Measurements from ENCODE around the gene AACS.
A peak's percentile ranks its signal among the peaks of the same experiment; 100 is the strongest.

Gene AACS

DNA sequence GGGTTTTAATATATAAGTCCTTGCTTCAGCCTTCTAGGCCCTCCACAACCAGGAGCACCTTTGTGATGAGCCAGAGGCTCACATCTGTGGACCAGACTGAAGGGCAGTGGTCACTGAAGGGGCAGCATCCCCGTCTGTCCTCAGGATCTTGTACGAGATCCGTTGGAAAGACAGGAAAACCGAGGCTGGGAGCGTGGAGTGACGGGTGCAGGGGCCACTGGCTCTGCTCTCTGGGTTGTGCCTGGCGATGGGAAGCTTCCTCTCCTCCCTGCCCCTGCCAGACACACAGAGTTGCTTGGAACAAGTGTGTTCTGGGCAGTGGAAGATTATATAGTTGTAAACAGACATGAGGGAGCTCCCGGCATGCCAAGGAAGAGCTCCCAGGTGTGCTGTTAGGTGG is 48.0 kb downstream of the AACS start:
- Mint-ChIP-seq H3K36me3 (ENCODE audit: low read depth) (peaks cover 13% of the 10 kb centered on the region), H3K27me3 (no peaks in the 10 kb centered on the region)

GRCh38 chr12:125113789-125114188 is 48.6 kb downstream of the AACS start:
- Mint-ChIP-seq H3K4me3 (no peak overlapping the region), H3K27ac (no peak overlapping the region), H3K27me3 (no peaks in the 10 kb centered on the region), H3K4me1 (peaks cover 5% of the 10 kb centered on the region), H3K9me3 (no peaks in the 10 kb centered on the region), H3K36me3 (ENCODE audit: low read depth) (peaks cover 13% of the 10 kb centered on the region)
- ATAC-seq (no peak), DNase-seq (no peak)

More for the DNA sequence above, 48.0 kb downstream of the AACS start:
- ATAC-seq (no peak), DNase-seq (no peak)
- Mint-ChIP-seq H3K27ac (no peak overlapping the region), H3K4me3 (no peak overlapping the region), H3K4me1 (peaks cover 5% of the 10 kb centered on the region), H3K9me3 (no peaks in the 10 kb centered on the region)

DNA sequence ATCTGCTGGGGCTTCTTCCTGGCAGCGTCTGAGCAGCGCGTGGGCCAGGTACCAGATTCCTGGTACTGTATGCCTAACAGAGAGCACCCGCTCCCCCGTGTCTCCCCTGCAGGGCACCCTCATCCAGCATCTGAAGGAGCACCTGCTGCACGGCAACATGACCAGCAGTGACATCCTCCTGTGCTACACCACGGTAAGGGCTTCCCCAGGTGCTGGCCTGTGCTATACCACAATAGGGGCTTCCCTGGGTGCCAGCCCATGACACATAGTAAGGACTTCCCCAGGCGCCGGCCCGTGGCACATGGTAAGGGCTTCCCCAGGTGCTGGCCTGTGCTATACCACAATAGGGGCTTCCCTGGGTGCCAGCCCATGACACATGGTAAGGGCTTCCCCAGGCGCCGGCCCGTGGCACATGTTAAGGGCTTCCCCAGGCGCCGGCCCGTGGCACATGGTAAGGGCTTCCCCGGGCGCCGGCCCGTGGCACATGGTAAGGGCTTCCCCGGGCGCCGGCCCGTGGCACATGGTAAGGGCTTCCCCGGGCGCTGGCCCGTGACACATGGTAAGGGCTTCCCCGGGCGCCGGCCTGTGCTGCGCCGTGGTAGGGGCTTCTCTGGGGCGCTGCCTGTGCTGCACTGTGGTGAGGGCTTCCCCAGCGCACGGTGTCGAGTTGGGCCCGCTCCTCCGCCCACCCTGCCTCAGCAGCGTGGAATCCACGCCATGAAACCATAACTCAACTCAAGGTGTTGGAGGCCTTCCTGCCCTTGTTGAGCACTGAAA is 49.3 kb downstream of the AACS start:
- Mint-ChIP-seq H3K27me3 (no peaks in the 10 kb centered on the region), H3K4me3 (no peak overlapping the region), H3K27ac (no peak overlapping the region), H3K9me3 (no peaks in the 10 kb centered on the region), H3K4me1 (peaks cover 5% of the 10 kb centered on the region), H3K36me3 (ENCODE audit: low read depth) (peaks cover 9% of the 10 kb centered on the region)
- peak; percentile 76 for ATAC-seq
- peak; percentile 10 for DNase-seq

DNA sequence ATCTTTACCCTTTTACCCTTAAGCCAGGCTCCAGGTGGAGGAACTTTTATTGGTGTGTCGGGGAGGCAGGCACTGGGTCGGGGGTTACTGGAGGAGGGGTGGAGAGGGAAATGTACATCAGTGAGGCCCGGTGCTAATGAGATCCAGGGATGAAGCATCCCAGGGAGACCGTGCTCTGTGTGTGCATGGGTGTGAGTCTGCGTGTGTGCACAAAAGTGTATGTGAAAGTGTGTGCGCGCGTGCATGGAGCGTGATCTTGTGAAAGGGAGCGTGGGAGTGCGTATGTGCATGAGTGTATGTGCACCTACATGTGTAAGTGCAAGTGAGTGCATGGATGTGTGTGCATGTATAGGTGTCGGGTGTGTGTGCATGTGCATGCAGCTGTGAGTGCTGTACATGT is 55.3 kb downstream of the AACS start:
- Mint-ChIP-seq H3K4me3 (no peak overlapping the region), H3K27ac (no peak overlapping the region), H3K36me3 (ENCODE audit: low read depth) (peaks cover 4% of the 10 kb centered on the region), H3K27me3 (no peaks in the 10 kb centered on the region), H3K4me1 (no peaks in the 10 kb centered on the region), H3K9me3 (no peaks in the 10 kb centered on the region)
- DNase-seq (no peak), ATAC-seq (no peak)

- no peak for DNase-seq
- ATAC-seq, result no peak
- no peaks in the 10 kb centered on the region for H3K4me1 Mint-ChIP-seq
- no peak overlapping the region for H3K27ac Mint-ChIP-seq
- no peaks in the 10 kb centered on the region for H3K27me3 Mint-ChIP-seq
- no peak overlapping the region for H3K4me3 Mint-ChIP-seq
- H3K9me3 Mint-ChIP-seq, result no peaks in the 10 kb centered on the region
- peaks cover 5% of the 10 kb centered on the region for H3K36me3 Mint-ChIP-seq (ENCODE audit: low read depth)
Observed at GRCh38 chr12:125121106-125121505, 55.9 kb downstream of the AACS start.

DNA sequence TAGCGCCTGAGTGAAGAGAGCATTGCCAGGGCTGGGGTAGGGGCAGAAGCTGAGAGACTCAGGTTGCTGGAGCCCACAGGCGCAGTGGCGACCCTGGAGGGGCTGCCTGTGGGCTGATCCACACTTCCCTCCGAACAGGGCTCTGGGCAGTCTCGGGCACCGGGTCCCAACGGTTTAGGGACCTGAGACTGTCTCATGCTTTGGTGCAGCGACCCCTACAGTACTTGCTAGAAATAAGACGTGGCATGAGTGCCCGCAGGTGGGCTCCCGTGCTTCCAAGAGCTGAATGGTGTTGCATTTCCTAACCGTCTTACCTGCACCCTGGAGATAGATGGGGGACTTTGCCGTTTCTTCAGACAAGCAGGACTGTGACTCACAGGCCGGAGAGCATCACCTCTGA is 57.4 kb downstream of the AACS start:
- Mint-ChIP-seq H3K4me3 (no peak overlapping the region), H3K9me3 (no peaks in the 10 kb centered on the region), H3K27me3 (no peaks in the 10 kb centered on the region), H3K4me1 (no peaks in the 10 kb centered on the region), H3K36me3 (ENCODE audit: low read depth) (peaks cover 8% of the 10 kb centered on the region), H3K27ac (no peak overlapping the region)
- ATAC-seq, result no peak
- no peak for DNase-seq

DNA sequence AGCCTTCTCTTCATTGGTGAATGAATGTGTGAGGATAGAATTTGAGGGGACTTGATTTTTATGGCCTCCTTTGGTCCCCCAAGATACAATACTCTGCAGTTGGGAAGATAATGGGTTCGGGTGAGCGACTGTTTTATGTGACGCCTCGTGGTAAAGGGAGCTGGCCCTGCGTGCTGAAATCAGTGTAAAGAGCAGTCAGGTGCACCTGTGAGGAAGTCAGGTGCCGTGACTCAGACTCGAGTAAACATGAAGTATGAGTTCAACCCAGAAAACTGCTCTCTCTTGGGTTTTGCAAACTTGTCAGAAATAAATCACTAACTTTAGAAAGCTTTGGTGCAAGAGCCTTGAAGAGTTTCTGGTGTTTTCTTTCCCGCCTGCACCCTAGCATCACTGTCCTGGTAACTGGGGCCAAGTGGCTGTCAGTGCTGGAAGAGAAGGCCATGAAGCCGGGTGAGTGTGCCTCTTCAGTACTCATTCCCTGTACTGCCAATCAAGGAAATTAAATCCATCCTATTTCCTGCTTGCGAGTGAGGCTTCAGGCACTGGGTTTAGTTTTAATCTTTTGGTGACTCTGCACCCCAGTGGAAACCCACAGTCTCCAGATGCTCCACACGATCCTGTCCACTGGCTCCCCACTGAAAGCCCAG is 59.2 kb downstream of the AACS start:
- ATAC-seq (no peak), DNase-seq (no peak)
- H3K27ac Mint-ChIP-seq, result no peak overlapping the region
- H3K9me3 Mint-ChIP-seq, result no peaks in the 10 kb centered on the region
- no peaks in the 10 kb centered on the region for H3K27me3 Mint-ChIP-seq
- peaks cover 10% of the 10 kb centered on the region for H3K36me3 Mint-ChIP-seq (ENCODE audit: low read depth)
- H3K4me1 Mint-ChIP-seq, result no peaks in the 10 kb centered on the region
- no peak overlapping the region for H3K4me3 Mint-ChIP-seq

DNA sequence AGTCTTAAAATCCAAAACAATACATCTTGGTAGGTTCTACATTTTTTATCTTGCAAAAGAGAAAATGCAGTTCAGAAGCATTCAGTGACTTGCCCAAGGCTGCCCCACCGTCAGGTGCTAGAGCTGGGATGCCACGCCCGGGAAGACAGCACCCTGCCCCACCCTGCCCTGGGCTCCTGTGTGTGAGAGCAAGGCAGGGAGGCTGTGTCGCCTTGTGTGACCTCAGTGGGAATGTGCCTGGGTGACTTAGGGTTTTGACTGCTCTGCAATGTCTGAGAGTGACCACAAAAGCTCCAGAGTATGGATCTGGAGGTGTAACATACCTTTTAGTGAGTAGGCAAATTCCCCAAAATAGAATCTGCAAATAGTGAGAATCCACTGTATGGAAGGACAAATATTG is 60.0 kb downstream of the AACS start:
- ATAC-seq (no peak), DNase-seq (no peak)
- Mint-ChIP-seq H3K36me3 (ENCODE audit: low read depth) (peaks cover 10% of the 10 kb centered on the region), H3K4me3 (no peak overlapping the region), H3K27ac (no peak overlapping the region), H3K9me3 (no peaks in the 10 kb centered on the region), H3K4me1 (no peaks in the 10 kb centered on the region), H3K27me3 (no peaks in the 10 kb centered on the region)

- Mint-ChIP-seq H3K36me3 (ENCODE audit: low read depth) (peaks cover 14% of the 10 kb centered on the region), H3K27ac (no peak overlapping the region)
Observed at GRCh38 chr12:125128439-125129178, 63.4 kb downstream of the AACS start.

GRCh38 chr12:125129179-125129571 is 63.9 kb downstream of the AACS start:
- Mint-ChIP-seq H3K4me1 (no peaks in the 10 kb centered on the region), H3K9me3 (no peaks in the 10 kb centered on the region), H3K36me3 (ENCODE audit: low read depth) (peaks cover 14% of the 10 kb centered on the region)

More at GRCh38 chr12:125128439-125129178, 63.4 kb downstream of the AACS start:
- Mint-ChIP-seq H3K4me1 (no peaks in the 10 kb centered on the region), H3K9me3 (no peaks in the 10 kb centered on the region), H3K4me3 (no peak overlapping the region), H3K27me3 (no peaks in the 10 kb centered on the region)
- no peak for ATAC-seq
- no peak for DNase-seq

DNA sequence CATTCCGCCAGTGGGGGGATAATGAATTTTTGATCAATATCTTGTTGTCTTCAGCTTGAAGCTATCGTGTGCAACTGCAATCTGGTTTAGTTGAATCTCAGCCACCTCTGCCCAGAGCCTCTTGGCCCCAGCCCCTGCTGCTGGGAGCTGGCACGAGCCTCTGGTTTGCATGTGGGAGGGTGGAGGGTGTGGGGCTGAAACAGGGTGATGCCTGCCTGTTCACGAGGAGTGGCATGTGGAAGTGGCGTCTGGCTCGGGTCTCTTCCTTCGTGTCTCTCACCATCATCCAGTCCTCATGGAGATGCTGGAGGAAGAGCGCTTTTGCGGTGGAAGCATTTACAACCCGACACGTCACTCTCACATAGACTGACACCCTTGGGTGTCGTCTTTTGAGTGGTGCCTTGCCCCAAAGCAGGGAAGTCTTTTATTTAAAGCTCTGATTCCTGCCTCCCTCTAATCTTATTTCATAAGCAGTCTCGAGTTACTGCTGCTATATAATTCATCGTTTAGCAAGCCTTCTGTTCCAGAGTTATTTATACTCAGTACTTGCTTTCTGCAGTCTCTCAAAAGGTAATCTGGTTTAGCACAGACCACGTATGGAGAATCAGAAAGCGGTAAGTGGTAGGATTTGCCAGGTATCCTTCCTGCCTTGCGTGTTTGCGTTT is 64.5 kb downstream of the AACS start:
- Mint-ChIP-seq H3K27ac (no peak overlapping the region), H3K27me3 (no peaks in the 10 kb centered on the region), H3K4me3 (no peak overlapping the region), H3K9me3 (no peaks in the 10 kb centered on the region), H3K36me3 (ENCODE audit: low read depth) (peaks cover 12% of the 10 kb centered on the region), H3K4me1 (no peaks in the 10 kb centered on the region)
- DNase-seq (no peak), ATAC-seq (no peak)

More at GRCh38 chr12:125129179-125129571, 63.9 kb downstream of the AACS start:
- no peak overlapping the region for H3K27ac Mint-ChIP-seq
- no peak overlapping the region for H3K4me3 Mint-ChIP-seq
- DNase-seq (no peak), ATAC-seq (no peak)
- no peaks in the 10 kb centered on the region for H3K27me3 Mint-ChIP-seq

DNA sequence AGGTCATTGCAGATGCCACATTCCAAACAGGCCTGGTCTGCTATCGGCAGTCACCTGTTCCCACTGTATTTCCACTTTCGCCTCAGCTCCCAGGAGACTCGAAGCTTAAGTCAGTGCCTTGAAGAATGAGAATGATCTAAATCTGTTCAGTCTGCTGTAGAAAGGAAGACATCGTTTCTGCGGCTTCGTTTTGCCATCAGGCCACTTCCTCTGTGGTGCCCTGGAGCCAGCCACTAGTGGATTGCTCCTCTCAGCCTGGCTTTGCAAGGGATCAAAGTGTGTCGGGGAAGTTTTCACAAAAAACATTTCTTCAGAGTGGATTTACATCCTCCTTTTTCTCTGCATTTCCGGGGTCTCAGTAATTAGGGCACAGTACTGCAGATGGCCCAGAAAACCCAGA is 66.7 kb downstream of the AACS start:
- Mint-ChIP-seq H3K27me3 (no peaks in the 10 kb centered on the region), H3K4me1 (no peaks in the 10 kb centered on the region), H3K27ac (no peak overlapping the region), H3K9me3 (no peaks in the 10 kb centered on the region), H3K36me3 (ENCODE audit: low read depth) (peaks cover 6% of the 10 kb centered on the region), H3K4me3 (no peak overlapping the region)
- ATAC-seq, result no peak
- DNase-seq, result no peak

- DNase-seq, result no peak
- Mint-ChIP-seq H3K36me3 (ENCODE audit: low read depth) (peaks cover 6% of the 10 kb centered on the region), H3K4me1 (no peaks in the 10 kb centered on the region), H3K9me3 (no peaks in the 10 kb centered on the region), H3K4me3 (no peak overlapping the region), H3K27me3 (no peaks in the 10 kb centered on the region), H3K27ac (no peak overlapping the region)
- ATAC-seq, result no peak
Observed at GRCh38 chr12:125132698-125133400, 67.6 kb downstream of the AACS start.

- Mint-ChIP-seq H3K4me3 (no peak overlapping the region), H3K27me3 (no peaks in the 10 kb centered on the region), H3K9me3 (no peaks in the 10 kb centered on the region), H3K36me3 (ENCODE audit: low read depth) (peaks cover 4% of the 10 kb centered on the region), H3K4me1 (no peaks in the 10 kb centered on the region), H3K27ac (no peak overlapping the region)
- ATAC-seq, result no peak
- no peak for DNase-seq
Observed at GRCh38 chr12:125133616-125134015, 68.4 kb downstream of the AACS start.

All from activated naive CD8-positive, alpha-beta T cell treated with anti-CD3 and anti-CD28 coated beads, Interleukin-2, amount 50 U/mL, for 24 hours (primary cell).